ENCODE measurements around the gene USP10.

GRCh38 chr16:84703681-84704080, 3.9 kb downstream of the USP10 start:
- TF ChIP-seq CTCF (tag by site-specific recombination; IDR thresholded peaks at IDR 0.05) (no peak), YY1 (tag by site-specific recombination; IDR thresholded peaks at IDR 0.05) (no peak), BCL11A (tag by site-specific recombination; IDR thresholded peaks at IDR 0.05; ENCODE audit: low read depth) (no peak), KLF9 (tag by site-specific recombination; IDR thresholded peaks at IDR 0.05; ENCODE audit: low read depth) (no peak), ZNF335 (tag by site-specific recombination; conservative IDR thresholded peaks at IDR 0.05) (no peak)

Data from HEK293 (cell line).